ENCODE results near the gene QSOX1.

The QSOX1 gene

GRCh38 chr1:180218806-180219765 lies 64.4 kb downstream of the QSOX1 start:
- no peak for DNase-seq

- no peak for DNase-seq
These were observed 65.1 kb downstream of the QSOX1 start for GRCh38 chr1:180219776-180220175.

GRCh38 chr1:180221462-180221861 lies 66.8 kb downstream of the QSOX1 start:
- no peak for DNase-seq

GRCh38 chr1:180224902-180225301 lies 70.2 kb downstream of the QSOX1 start:
- no peak for DNase-seq

- DNase-seq: no peak
These were observed 70.7 kb downstream of the QSOX1 start for GRCh38 chr1:180225403-180225802.

GRCh38 chr1:180227861-180228647 lies 73.4 kb downstream of the QSOX1 start:
- no peak for DNase-seq

GRCh38 chr1:180228648-180229482 lies 74.2 kb downstream of the QSOX1 start:
- DNase-seq: no peak

GRCh38 chr1:180229483-180230415 lies 75.1 kb downstream of the QSOX1 start, which contains the start of gene LHX4:
TSS of gene LHX4 (plus strand) at chr1:180230264. CDS start at chr1:180230530, 266 bp downstream.
- no peak for DNase-seq

GRCh38 chr1:180230416-180230790 lies 75.7 kb downstream of the QSOX1 start:
- no peak for DNase-seq

- no peak for DNase-seq
These were observed 76.3 kb downstream of the QSOX1 start for GRCh38 chr1:180230791-180231505.

- no peak for DNase-seq
These were observed 76.8 kb downstream of the QSOX1 start for GRCh38 chr1:180231506-180231921.

GRCh38 chr1:180231936-180232335 lies 77.3 kb downstream of the QSOX1 start:
- DNase-seq: no peak

- DNase-seq: no peak
These were observed 77.9 kb downstream of the QSOX1 start for GRCh38 chr1:180232521-180233043.

GRCh38 chr1:180233191-180234011 lies 78.7 kb downstream of the QSOX1 start:
- no peak for DNase-seq

GRCh38 chr1:180234369-180235076 lies 79.9 kb downstream of the QSOX1 start:
- DNase-seq: no peak

- DNase-seq: no peak
These were observed 80.4 kb downstream of the QSOX1 start for GRCh38 chr1:180235077-180235501.

GRCh38 chr1:180235502-180236239 lies 81.0 kb downstream of the QSOX1 start:
- no peak for DNase-seq
